Heart left ventricle (tissue), 13 donors: ENCODE data around the gene HMGB3.
"Not testable (repeated sequence)": the region's sequence is repeated elsewhere in the genome, so short reads cannot be mapped to it uniquely, and the experiment has no call there.

Source experiments
- POLR2A ChIP-seq, 2 donors: fragments of 450-650 bp; IDR thresholded peaks; one replicate each; pipeline ENCODE4 v1.6.1; 2017; ENCODE audit warnings: antibody characterized with exemption in 2 of 2, mild to moderate bottlenecking in 2 of 2, moderate library complexity in 2 of 2
- TF ChIP-seq, protein P1 (sequence below), 12 donors: fragments of 200-600 bp; sonication (generic) in 4 of 12; IDR thresholded peaks; one replicate each; pipeline versions ENCODE4 v1.5.0 to v1.8.0; 2018 to 2022; ENCODE audit warnings: antibody characterized with exemption in 12 of 12, mild to moderate bottlenecking in 5 of 12
- donor health status: ischemic (EF 13 %, LVEDD 7.1; RV severe dilation, severe dysfunction).
- donor health status: DM: no; HTN: yes; CAD: no.
- donor health status: DM: no; HTN: no; CAD: no.
- donor health status: ischemic (EF 25% LVEDD 6.9; RV normal size, moderate dysfunction).
- donor health status: ischemic (EF 25% LVEDD 5.7; RV mildly dilated, moderate dysfunction).
- donor health status: ischemic (EF 35%, LVEDD 5.7; RV mildly dilated, moderate dysfunction).
- donor health status: nonischemic (EF 11% LVEDD 7.7; RV severe dilation, severe dysfunction).
- donor health status: DM: yes; HTN: yes; CAD: no.
- donor health status: PGD.
- donor health status: ischemic (EF 29% LVEDD 5.4; RV normal size, mild dysfunction).
- donor health status: nonischemic (EF 23%, LVEDD 6.1; RV moderate dilation, normal function).

DNA sequence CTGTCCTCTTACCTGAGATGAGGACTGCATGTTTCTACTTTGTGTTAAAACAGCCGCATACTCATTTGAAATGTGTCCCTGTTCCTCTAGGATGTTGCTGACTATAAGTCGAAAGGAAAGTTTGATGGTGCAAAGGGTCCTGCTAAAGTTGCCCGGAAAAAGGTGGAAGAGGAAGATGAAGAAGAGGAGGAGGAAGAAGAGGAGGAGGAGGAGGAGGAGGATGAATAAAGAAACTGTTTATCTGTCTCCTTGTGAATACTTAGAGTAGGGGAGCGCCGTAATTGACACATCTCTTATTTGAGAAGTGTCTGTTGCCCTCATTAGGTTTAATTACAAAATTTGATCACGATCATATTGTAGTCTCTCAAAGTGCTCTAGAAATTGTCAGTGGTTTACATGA, 4.6 kb downstream of the HMGB3 start:
- TF ChIP-seq, protein P1, sequence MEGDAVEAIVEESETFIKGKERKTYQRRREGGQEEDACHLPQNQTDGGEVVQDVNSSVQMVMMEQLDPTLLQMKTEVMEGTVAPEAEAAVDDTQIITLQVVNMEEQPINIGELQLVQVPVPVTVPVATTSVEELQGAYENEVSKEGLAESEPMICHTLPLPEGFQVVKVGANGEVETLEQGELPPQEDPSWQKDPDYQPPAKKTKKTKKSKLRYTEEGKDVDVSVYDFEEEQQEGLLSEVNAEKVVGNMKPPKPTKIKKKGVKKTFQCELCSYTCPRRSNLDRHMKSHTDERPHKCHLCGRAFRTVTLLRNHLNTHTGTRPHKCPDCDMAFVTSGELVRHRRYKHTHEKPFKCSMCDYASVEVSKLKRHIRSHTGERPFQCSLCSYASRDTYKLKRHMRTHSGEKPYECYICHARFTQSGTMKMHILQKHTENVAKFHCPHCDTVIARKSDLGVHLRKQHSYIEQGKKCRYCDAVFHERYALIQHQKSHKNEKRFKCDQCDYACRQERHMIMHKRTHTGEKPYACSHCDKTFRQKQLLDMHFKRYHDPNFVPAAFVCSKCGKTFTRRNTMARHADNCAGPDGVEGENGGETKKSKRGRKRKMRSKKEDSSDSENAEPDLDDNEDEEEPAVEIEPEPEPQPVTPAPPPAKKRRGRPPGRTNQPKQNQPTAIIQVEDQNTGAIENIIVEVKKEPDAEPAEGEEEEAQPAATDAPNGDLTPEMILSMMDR (IDR thresholded peaks at IDR 0.05) = not testable (repeated sequence)
- TF ChIP-seq POLR2A (IDR thresholded peaks at IDR 0.05) = not testable (repeated sequence)
